GM18526 (cell line): ENCODE data around the gene CADM2.

Experiments
- POLR2A ChIP-seq: IDR thresholded peaks from 3 replicates; pipeline ENCODE4 v1.6.1; 2011; ENCODE audit not compliant: insufficient read length; ENCODE audit errors: extremely low read depth

The CADM2 gene

GRCh38 chr3:85455561-85456200, 496.9 kb downstream of the CADM2 start:
- TF ChIP-seq POLR2A, result no peak

- no peak for TF ChIP-seq POLR2A
These were observed 515.5 kb downstream of the CADM2 start for GRCh38 chr3:85474241-85474640.

GRCh38 chr3:85475346-85475745, 516.6 kb downstream of the CADM2 start:
- TF ChIP-seq POLR2A, result no peak

GRCh38 chr3:85476891-85477495, 518.2 kb downstream of the CADM2 start:
- TF ChIP-seq POLR2A, result no peak

- TF ChIP-seq POLR2A, result no peak
These were observed 522.8 kb downstream of the CADM2 start for GRCh38 chr3:85481411-85482212.

GRCh38 chr3:85482213-85482490, 523.4 kb downstream of the CADM2 start:
- no peak for TF ChIP-seq POLR2A

- no peak for TF ChIP-seq POLR2A
These were observed 525.2 kb downstream of the CADM2 start for GRCh38 chr3:85483986-85484385.

- TF ChIP-seq POLR2A, result no peak
These were observed 528.6 kb downstream of the CADM2 start for GRCh38 chr3:85487375-85487774.

GRCh38 chr3:85495602-85496001, 536.8 kb downstream of the CADM2 start:
- no peak for TF ChIP-seq POLR2A

GRCh38 chr3:85498177-85498576, 539.4 kb downstream of the CADM2 start:
- TF ChIP-seq POLR2A, result no peak

GRCh38 chr3:85502148-85502875, 543.5 kb downstream of the CADM2 start:
- no peak for TF ChIP-seq POLR2A

GRCh38 chr3:85508659-85509058, 549.9 kb downstream of the CADM2 start:
- TF ChIP-seq POLR2A, result no peak

GRCh38 chr3:85516146-85516545, 557.4 kb downstream of the CADM2 start:
- TF ChIP-seq POLR2A, result no peak

- no peak for TF ChIP-seq POLR2A
These were observed 565.3 kb downstream of the CADM2 start for GRCh38 chr3:85524104-85524503.

- no peak for TF ChIP-seq POLR2A
These were observed 566.5 kb downstream of the CADM2 start for GRCh38 chr3:85525264-85525663.

- no peak for TF ChIP-seq POLR2A
These were observed 574.8 kb downstream of the CADM2 start for GRCh38 chr3:85533586-85533985.
